ENCODE data around the gene MAJIN.

DNA sequence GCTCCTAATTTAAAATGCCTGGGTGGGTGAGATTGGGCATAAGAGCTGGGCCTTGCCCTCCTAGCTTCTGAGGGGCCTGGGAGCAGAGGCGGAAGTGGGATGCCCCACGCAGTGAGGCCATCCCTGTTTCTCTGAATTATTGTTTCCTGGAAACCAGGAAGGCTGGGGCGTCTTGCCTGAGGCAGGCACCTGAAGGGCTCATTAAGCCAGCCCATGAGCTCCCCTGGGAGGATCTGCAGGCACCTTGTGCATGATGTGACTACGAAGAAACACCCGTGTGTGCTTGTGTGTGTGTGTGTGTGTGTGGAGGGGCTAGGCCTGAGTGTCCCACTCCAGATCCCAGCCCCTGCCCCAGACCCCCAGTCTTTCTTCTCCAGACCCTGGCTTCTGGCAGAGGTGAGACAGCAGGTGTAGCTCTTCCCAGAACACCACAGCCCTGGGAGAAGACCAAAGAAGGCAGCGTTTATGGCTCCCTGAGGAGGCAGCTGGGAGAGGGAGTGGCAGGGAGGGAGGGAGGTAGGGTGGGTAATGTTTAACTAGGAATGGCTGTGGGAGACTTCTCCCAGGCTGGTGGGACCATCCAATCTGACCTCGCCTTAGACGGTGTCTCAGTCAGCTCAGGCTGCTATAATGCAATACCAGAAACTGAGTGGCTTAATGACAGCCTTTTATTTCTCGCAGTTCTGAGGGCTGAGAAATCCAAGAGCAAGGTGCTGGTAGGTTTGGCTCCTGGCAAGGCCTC, 27.0 kb upstream of the MAJIN start:
- TF ChIP-seq POLR2AphosphoS5 (IDR thresholded peaks at IDR 0.05; ENCODE audit: borderline replicate concordance, low read depth, low read length) (no peak), EZH2 (IDR thresholded peaks at IDR 0.05) (no peak), FOXP2 (optimal IDR thresholded peaks at IDR 0.05; ENCODE audit: control extremely low read depth, extremely low read length, insufficient read depth) (no peak)
